GM12874 (cell line): ENCODE measurements around the gene ANP32B.

Experiments used
- TF ChIP-seq, protein P1 (sequence below): IDR thresholded peaks from 2 replicates; pipeline ENCODE4 v1.5.1; 2011; ENCODE audit warnings: low read depth, mild to moderate bottlenecking, control low read depth, low read length, moderate library complexity; ENCODE audit not compliant: insufficient read depth

Gene ANP32B

DNA sequence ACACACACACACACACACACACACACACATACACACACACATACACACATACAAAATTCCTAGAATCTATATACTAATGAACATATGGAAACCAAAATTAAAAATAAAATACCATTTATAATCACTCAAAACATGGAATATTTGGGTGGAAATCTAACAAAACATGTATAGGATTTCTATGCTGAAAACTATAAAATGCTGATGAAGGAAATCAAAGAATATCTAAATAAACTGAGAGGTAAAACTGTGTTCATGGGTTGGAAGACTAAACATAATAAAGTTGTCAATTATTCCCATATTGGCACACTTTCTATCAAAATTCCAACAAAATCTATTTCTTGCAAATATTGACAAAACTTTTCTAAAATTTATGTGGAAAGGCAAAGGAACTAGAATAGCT, 48.0 kb downstream of the ANP32B start:
- TF ChIP-seq, protein P1, sequence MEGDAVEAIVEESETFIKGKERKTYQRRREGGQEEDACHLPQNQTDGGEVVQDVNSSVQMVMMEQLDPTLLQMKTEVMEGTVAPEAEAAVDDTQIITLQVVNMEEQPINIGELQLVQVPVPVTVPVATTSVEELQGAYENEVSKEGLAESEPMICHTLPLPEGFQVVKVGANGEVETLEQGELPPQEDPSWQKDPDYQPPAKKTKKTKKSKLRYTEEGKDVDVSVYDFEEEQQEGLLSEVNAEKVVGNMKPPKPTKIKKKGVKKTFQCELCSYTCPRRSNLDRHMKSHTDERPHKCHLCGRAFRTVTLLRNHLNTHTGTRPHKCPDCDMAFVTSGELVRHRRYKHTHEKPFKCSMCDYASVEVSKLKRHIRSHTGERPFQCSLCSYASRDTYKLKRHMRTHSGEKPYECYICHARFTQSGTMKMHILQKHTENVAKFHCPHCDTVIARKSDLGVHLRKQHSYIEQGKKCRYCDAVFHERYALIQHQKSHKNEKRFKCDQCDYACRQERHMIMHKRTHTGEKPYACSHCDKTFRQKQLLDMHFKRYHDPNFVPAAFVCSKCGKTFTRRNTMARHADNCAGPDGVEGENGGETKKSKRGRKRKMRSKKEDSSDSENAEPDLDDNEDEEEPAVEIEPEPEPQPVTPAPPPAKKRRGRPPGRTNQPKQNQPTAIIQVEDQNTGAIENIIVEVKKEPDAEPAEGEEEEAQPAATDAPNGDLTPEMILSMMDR, result no peak

DNA sequence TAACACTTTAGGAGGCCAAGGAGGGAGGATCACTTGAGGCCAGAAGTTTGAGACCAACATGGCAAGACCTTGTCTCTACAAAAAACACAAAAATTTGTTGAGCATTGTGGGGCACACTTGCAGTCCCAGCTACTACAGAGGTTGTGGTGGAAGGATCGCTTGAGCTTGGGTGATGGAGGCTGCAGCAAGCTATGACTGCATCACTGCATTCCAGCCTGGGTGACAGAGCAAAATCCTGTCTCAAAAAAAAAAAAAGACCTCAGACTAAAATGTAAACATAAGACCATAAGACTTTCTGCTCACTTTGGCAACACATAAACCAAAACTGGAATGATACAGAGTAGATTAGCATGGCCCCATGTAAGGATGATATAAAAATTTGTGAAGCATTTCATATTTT, 48.8 kb downstream of the ANP32B start:
- TF ChIP-seq, protein P1, result no peak

DNA sequence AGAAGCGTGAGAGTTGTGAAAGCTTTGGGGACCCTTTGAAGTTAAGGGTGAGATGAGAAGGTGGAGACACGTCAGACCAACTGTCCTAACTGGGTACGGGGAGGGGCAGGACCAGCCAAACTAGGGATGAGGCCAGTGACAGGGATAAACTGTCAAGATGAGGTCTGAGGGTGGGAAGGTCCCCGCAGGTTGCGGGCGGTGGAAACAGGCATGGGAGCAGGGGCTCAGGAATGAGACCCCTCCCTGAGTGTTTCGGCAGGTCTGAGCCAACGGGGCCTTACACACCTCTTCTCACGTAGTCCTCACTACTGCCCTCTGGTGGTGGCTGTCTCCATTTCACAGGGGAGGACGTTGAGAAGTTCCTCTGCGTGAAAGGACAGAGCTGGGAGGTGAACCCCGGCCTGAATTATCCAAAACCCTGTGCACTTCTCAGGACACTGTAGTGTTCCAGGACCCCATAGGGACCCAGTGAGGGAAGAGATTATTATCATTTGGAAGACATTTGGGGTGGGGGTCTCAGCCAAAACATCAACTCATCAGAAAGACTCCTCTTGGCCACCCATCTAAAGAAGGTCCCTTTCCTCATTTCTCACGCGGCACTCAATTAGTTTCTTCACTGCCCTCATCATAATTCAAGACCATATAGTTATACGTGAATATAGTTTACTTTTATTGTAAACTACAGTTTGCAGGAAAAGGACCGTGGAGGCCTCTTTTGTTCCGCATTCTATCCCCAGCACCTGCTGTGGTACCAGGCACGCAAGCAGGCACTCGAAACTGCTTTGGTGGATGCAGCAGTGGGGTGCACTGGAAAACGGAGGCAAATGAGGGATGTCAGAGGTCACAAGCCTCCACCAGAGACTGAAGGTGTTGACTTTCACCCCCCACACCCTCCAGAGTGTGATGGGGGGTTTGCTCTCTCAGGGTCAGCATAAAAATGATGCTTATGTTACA, 51.7 kb downstream of the ANP32B start:
- TF ChIP-seq, protein P1, result peak; percentile 79

DNA sequence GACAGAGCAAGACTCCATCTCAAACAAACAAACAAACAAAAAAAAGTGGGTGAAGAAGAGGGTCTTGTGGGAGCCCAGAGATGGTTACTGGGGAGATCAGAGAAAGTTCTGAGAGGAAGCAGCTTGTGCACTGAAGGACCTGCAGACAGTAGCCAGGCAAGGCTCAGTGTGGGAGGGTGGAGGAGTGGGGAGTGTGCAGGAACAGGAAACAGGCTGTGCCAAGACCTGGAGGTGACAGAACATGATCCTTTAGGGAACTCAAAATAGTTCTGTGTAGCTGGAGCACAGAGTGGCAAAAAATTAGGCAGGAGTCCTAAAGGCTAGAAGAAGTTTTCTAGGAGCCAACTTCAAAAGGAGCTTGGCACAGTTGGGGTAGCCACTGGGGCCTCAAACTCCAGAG, 54.2 kb downstream of the ANP32B start:
- TF ChIP-seq, protein P1, result no peak

DNA sequence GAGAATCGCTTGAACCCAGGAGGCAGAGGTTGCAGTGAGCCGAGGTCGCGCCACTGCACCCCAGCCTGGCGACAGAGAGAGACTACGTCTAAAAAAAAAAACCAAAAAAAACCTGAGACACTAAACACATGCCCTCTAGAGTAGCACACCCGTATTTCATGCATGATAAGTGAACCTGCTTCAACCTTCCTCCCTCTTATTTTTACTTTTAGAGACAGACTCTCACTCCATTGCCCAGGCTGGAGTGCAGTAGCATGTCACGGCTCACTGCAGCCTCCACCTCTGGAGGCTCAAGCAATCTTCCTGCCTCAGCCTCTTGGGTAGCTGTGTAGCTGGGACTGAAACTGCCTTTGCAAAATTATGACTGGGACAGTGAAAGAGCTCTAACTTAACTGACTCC, 55.8 kb downstream of the ANP32B start:
- TF ChIP-seq, protein P1, result peak; percentile 19; the same call in 1 of the 2 replicates

DNA sequence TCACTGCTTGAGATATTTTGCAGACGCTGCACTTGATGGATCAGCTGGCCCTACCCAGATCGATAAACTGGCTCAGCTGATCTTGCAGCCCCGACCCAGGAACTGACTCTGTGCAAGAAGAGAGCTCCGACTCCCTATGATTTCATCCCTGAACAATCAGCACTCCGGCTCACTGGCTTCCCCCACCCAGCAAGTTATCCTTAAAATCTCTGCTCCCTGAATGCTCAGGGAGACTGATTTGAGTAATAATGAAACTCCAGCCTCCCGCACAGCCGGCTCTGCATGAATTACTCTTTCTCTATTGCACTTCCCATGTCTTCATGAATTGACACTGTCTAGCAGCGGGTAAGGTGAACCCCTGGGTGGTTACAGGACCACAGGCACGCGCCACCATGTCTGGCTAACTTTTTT, 56.5 kb downstream of the ANP32B start:
- TF ChIP-seq, protein P1, result no peak

DNA sequence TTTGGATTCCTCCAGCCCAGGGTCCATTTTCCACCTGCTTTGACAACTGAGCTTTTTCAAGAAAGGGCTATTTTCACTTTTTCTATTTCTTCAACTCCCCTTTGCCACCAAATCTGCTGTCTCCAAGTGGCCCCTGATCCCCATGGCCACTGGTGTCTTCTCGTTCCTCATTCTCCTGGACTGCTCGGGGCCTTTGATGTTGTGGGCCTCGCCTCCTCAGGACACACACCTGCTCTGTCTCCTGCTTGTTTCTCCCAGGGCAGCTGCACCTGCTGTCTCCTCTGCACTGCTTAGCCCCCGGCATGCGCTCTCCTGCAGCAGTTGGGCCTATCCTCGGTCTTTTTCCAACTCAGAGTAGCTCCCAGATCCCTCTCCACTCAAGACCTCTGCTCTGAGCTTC, 57.1 kb downstream of the ANP32B start:
- TF ChIP-seq, protein P1, result no peak
